Neural progenitor cell (in vitro differentiated cells): ENCODE results near the gene TAF11L11. TPM values are rescaled to one million over a fixed set of nuclear protein-coding genes. Genes with fewer than 3 reads are reported as not detected.

Experiments
- DNase-seq: peaks from one replicate; pipeline ENCODE4 v3.0.0-alpha.2; 2016; ENCODE audit warnings: low spot score
- H2AFZ ChIP-seq: fragments of 200-600 bp; sonication (generic); replicated peaks from 2 replicates; pipeline ENCODE4 v1.6.1; 2016; ENCODE audit warnings: antibody characterized with exemption
- H3F3A ChIP-seq: fragments of 200-600 bp; sonication (generic); 2 replicates; pipeline ENCODE4 v1.6.1; 2016; ENCODE audit warnings: antibody characterized with exemption, low read depth
- H3K27ac ChIP-seq: fragments of 200-600 bp; sonication (generic); 2 replicates; pipeline ENCODE4 v1.5.1; 2016; ENCODE audit warnings: mild to moderate bottlenecking
- H3K27me3 ChIP-seq: fragments of 200-600 bp; sonication (generic); 2 replicates; pipeline ENCODE4 v1.6.1; 2016; ENCODE audit warnings: mild to moderate bottlenecking, moderate library complexity
- H3K36me3 ChIP-seq: fragments of 200-600 bp; sonication (generic); 2 replicates; pipeline ENCODE4 v1.5.1; 2016
- H3K4me1 ChIP-seq: fragments of 200-600 bp; sonication (generic); 2 replicates; pipeline ENCODE4 v1.6.1; 2016; ENCODE audit warnings: mixed run types
- H3K4me2 ChIP-seq: fragments of 200-600 bp; sonication (generic); 2 replicates; pipeline ENCODE4 v1.6.1; 2016
- H3K4me3 ChIP-seq: fragments of 200-600 bp; sonication (generic); 2 replicates; pipeline ENCODE4 v1.5.1; 2016
- H3K79me2 ChIP-seq: fragments of 200-600 bp; sonication (generic); 2 replicates; pipeline ENCODE4 v1.6.1; 2016; ENCODE audit warnings: low read depth
- H3K9ac ChIP-seq: fragments of 200-600 bp; sonication (generic); 2 replicates; pipeline ENCODE4 v1.6.1; 2016
- H3K9me3 ChIP-seq: fragments of 200-600 bp; sonication (generic); 2 replicates; pipeline ENCODE4 v1.5.1; 2016; ENCODE audit warnings: low read depth
- H4K20me1 ChIP-seq: fragments of 200-600 bp; sonication (generic); 2 replicates; pipeline ENCODE4 v1.6.1; 2016; ENCODE audit warnings: low read depth
- H3K27ac Mint-ChIP-seq: 3 replicates; pipeline ENCODE4 v1.8.0; 2021; ENCODE audit warnings: mixed read lengths
- H3K27me3 Mint-ChIP-seq: 2 replicates; pipeline ENCODE4 v1.8.0; 2022; ENCODE audit warnings: low read depth, mild to moderate bottlenecking, inconsistent platforms, moderate library complexity, mixed read lengths; ENCODE audit not compliant: insufficient read depth
- H3K36me3 Mint-ChIP-seq: 3 replicates; pipeline ENCODE4 v1.8.0; 2021; ENCODE audit warnings: mixed read lengths
- H3K4me1 Mint-ChIP-seq: 3 replicates; pipeline ENCODE4 v1.8.0; 2021; ENCODE audit warnings: mixed read lengths
- H3K4me3 Mint-ChIP-seq: 3 replicates; pipeline ENCODE4 v1.8.0; 2021; ENCODE audit warnings: mild to moderate bottlenecking, moderate library complexity, mixed read lengths
- H3K9me3 Mint-ChIP-seq: 3 replicates; pipeline ENCODE4 v1.8.0; 2020; ENCODE audit warnings: mixed read lengths
- CTCF ChIP-seq: fragments of 200-600 bp; sonication (generic); IDR thresholded peaks from 2 replicates; pipeline ENCODE4 v1.5.1; 2017; ENCODE audit warnings: antibody characterized with exemption, mild to moderate bottlenecking
- EZH2 ChIP-seq: fragments of 200-600 bp; sonication (generic); IDR thresholded peaks from 2 replicates; pipeline ENCODE4 v1.6.1; 2017; ENCODE audit warnings: antibody characterized with exemption, mild to moderate bottlenecking, moderate library complexity
- EZH2phosphoT487 ChIP-seq: fragments of 200-600 bp; sonication (generic); IDR thresholded peaks from 2 replicates; pipeline ENCODE4 v1.6.1; 2017; ENCODE audit warnings: antibody characterized with exemption
- total RNA-seq: library from RNA; depleted of rRNA; stranded (reverse); fragments of >200 nt; gene quantifications from 2 replicates; pipeline ENCODE4 v1.2.3, GENCODE V29; 2015; ENCODE audit warnings: low replicate concordance

The TAF11L11 gene
- total RNA-seq, 1 donor from 2014 or later, result not detected

GRCh38 chr5:17614872-17615605 lies 11.1 kb downstream of the TAF11L11 start:
- H3K9me3 ChIP-seq, result no peaks in the 10 kb centered on the region
- no peak for TF ChIP-seq EZH2phosphoT487
- no peak for TF ChIP-seq CTCF
- no peak for TF ChIP-seq EZH2
- H3F3A ChIP-seq, result no peaks in the 10 kb centered on the region
- no peaks in the 10 kb centered on the region for H3K4me1 Mint-ChIP-seq
- H3K27me3 ChIP-seq, result no peaks in the 10 kb centered on the region
- H3K4me2 ChIP-seq, result no peak overlapping the region
- H3K27ac Mint-ChIP-seq, result no peak overlapping the region
- no peaks in the 10 kb centered on the region for H3K4me1 ChIP-seq
- H3K36me3 ChIP-seq, result no peaks in the 10 kb centered on the region
- no peak for DNase-seq
- H3K27me3 Mint-ChIP-seq, result no peaks in the 10 kb centered on the region
- no peaks in the 10 kb centered on the region for H4K20me1 ChIP-seq
- H3K4me3 ChIP-seq, result no peak overlapping the region
- H3K36me3 Mint-ChIP-seq, result no peaks in the 10 kb centered on the region
- no peaks in the 10 kb centered on the region for H3K9me3 Mint-ChIP-seq
- H3K79me2 ChIP-seq, result no peaks in the 10 kb centered on the region
- H3K27ac ChIP-seq, result no peak overlapping the region
- no peak overlapping the region for H2AFZ ChIP-seq
- H3K9ac ChIP-seq, result no peak overlapping the region
- no peak overlapping the region for H3K4me3 Mint-ChIP-seq

- no peak overlapping the region for H3K27ac ChIP-seq
- no peaks in the 10 kb centered on the region for H3K27me3 Mint-ChIP-seq
- no peaks in the 10 kb centered on the region for H3K9me3 ChIP-seq
- TF ChIP-seq EZH2 (no peak), EZH2phosphoT487 (no peak), CTCF (no peak)
- no peaks in the 10 kb centered on the region for H3K36me3 ChIP-seq
- no peak overlapping the region for H3K4me3 ChIP-seq
- H3K9me3 Mint-ChIP-seq, result no peaks in the 10 kb centered on the region
- no peaks in the 10 kb centered on the region for H3F3A ChIP-seq
- H4K20me1 ChIP-seq, result no peaks in the 10 kb centered on the region
- H3K4me1 Mint-ChIP-seq, result no peaks in the 10 kb centered on the region
- no peaks in the 10 kb centered on the region for H3K36me3 Mint-ChIP-seq
- H3K27me3 ChIP-seq, result no peaks in the 10 kb centered on the region
- no peak for DNase-seq
- H3K79me2 ChIP-seq, result no peaks in the 10 kb centered on the region
- H3K4me2 ChIP-seq, result no peak overlapping the region
- H3K27ac Mint-ChIP-seq, result no peak overlapping the region
- H2AFZ ChIP-seq, result no peak overlapping the region
- no peak overlapping the region for H3K4me3 Mint-ChIP-seq
- no peak overlapping the region for H3K9ac ChIP-seq
- H3K4me1 ChIP-seq, result no peaks in the 10 kb centered on the region
Observed at GRCh38 chr5:17619354-17619753, 15.4 kb downstream of the TAF11L11 start.

GRCh38 chr5:17620627-17621026 lies 16.6 kb downstream of the TAF11L11 start:
- H3K4me1 Mint-ChIP-seq, result no peaks in the 10 kb centered on the region
- Histone ChIP-seq H3K4me3 (no peak overlapping the region), H3K27ac (no peak overlapping the region), H2AFZ (no peak overlapping the region), H4K20me1 (no peaks in the 10 kb centered on the region), H3F3A (no peaks in the 10 kb centered on the region), H3K9ac (no peak overlapping the region), H3K36me3 (no peaks in the 10 kb centered on the region), H3K79me2 (no peaks in the 10 kb centered on the region), H3K27me3 (no peaks in the 10 kb centered on the region), H3K4me1 (no peaks in the 10 kb centered on the region), H3K4me2 (no peak overlapping the region), H3K9me3 (no peaks in the 10 kb centered on the region)
- no peak for DNase-seq
- H3K27ac Mint-ChIP-seq, result no peak overlapping the region
- no peak overlapping the region for H3K4me3 Mint-ChIP-seq
- TF ChIP-seq CTCF, result peak; percentile 48
- TF ChIP-seq EZH2phosphoT487, result no peak
- no peak for TF ChIP-seq EZH2
- no peaks in the 10 kb centered on the region for H3K36me3 Mint-ChIP-seq
- H3K9me3 Mint-ChIP-seq, result no peaks in the 10 kb centered on the region
- no peaks in the 10 kb centered on the region for H3K27me3 Mint-ChIP-seq
